Astrocyte (in vitro differentiated cells and primary cell): Measurements from ENCODE around the gene NXN. TPM values are rescaled to one million over a fixed set of nuclear protein-coding genes. Genes with fewer than 3 reads are reported as not detected.
"Not testable (repeated sequence)": the region's sequence is repeated elsewhere in the genome, so short reads cannot be mapped to it uniquely, and the experiment has no call there.

Source experiments
- DNase-seq: peaks from one replicate; pipeline ENCODE4 v3.0.0-alpha.2; 2010; ENCODE audit warnings: low read depth
- FAIRE-seq: peaks from 2 replicates; lab custom pipeline; 2011; peaks lifted over from hg19 to GRCh38; lab: Jason Lieb, UNC
- H2AFZ ChIP-seq: 2 replicates; pipeline ENCODE4 v1.6.0; 2012; ENCODE audit warnings: low read depth, low read length, inconsistent platforms
- H3K27ac ChIP-seq: 2 replicates; pipeline ENCODE4 v1.5.1; 2011; ENCODE audit warnings: low read depth, low read length, inconsistent platforms
- H3K27me3 ChIP-seq: 2 replicates; pipeline ENCODE4 v1.6.0; 2011; ENCODE audit warnings: low read length, inconsistent platforms; ENCODE audit not compliant: insufficient read depth
- H3K36me3 ChIP-seq: 2 replicates; pipeline ENCODE4 v1.5.1; 2011; ENCODE audit warnings: low read length, inconsistent platforms; ENCODE audit not compliant: insufficient read depth
- H3K4me1 ChIP-seq: 2 replicates; pipeline ENCODE4 v1.5.1; 2011; ENCODE audit warnings: low read length, inconsistent platforms; ENCODE audit not compliant: insufficient read depth
- H3K4me2 ChIP-seq: 2 replicates; pipeline ENCODE4 v1.6.0; 2012; ENCODE audit warnings: low read length, inconsistent platforms
- H3K4me3 ChIP-seq: 2 replicates; pipeline ENCODE4 v1.5.1; 2011; ENCODE audit warnings: low read depth, mild to moderate bottlenecking, low read length, inconsistent platforms; ENCODE audit not compliant: insufficient read depth
- H3K79me2 ChIP-seq: 2 replicates; pipeline ENCODE4 v1.6.0; 2012; ENCODE audit warnings: mild to moderate bottlenecking, low read length, inconsistent platforms; ENCODE audit not compliant: insufficient read depth
- H3K9ac ChIP-seq: 2 replicates; pipeline ENCODE4 v1.6.0; 2012; ENCODE audit warnings: mild to moderate bottlenecking, low read length, inconsistent platforms
- H3K9me3 ChIP-seq: 2 replicates; pipeline ENCODE4 v1.5.1; 2012; ENCODE audit warnings: low read depth, mild to moderate bottlenecking, low read length, inconsistent platforms; ENCODE audit not compliant: insufficient read depth
- H4K20me1 ChIP-seq: 2 replicates; pipeline ENCODE4 v1.6.0; 2012; ENCODE audit warnings: low read length, inconsistent platforms; ENCODE audit not compliant: insufficient read depth
- H3K27ac Mint-ChIP-seq: one replicate; pipeline ENCODE4 v1.8.0; 2021; ENCODE audit warnings: mild to moderate bottlenecking, mixed read lengths; ENCODE audit not compliant: unreplicated experiment
- H3K27me3 Mint-ChIP-seq: one replicate; pipeline ENCODE4 v1.8.0; 2021; ENCODE audit warnings: low read depth, mixed read lengths; ENCODE audit not compliant: unreplicated experiment
- H3K36me3 Mint-ChIP-seq: one replicate; pipeline ENCODE4 v1.8.0; 2021; ENCODE audit warnings: low read depth, mixed read lengths; ENCODE audit not compliant: unreplicated experiment
- H3K4me1 Mint-ChIP-seq: one replicate; pipeline ENCODE4 v1.8.0; 2021; ENCODE audit warnings: low read depth, mixed read lengths; ENCODE audit not compliant: unreplicated experiment
- H3K4me3 Mint-ChIP-seq: one replicate; pipeline ENCODE4 v1.8.0; 2021; ENCODE audit warnings: mild to moderate bottlenecking, moderate library complexity, mixed read lengths; ENCODE audit not compliant: unreplicated experiment
- H3K9me3 Mint-ChIP-seq: one replicate; pipeline ENCODE4 v1.8.0; 2021; ENCODE audit warnings: mild to moderate bottlenecking, mixed read lengths; ENCODE audit not compliant: unreplicated experiment
- CTCF ChIP-seq: IDR thresholded peaks from 2 replicates; pipeline ENCODE4 v1.5.1; 2011; ENCODE audit warnings: low read depth, mild to moderate bottlenecking, inconsistent platforms, low read length, moderate library complexity; ENCODE audit not compliant: insufficient read depth
- EZH2 ChIP-seq: IDR thresholded peaks from 2 replicates; pipeline ENCODE4 v1.6.1; 2012; ENCODE audit warnings: mild to moderate bottlenecking, low read length, inconsistent platforms; ENCODE audit not compliant: insufficient read depth
- total RNA-seq: library from RNA; stranded (reverse); gene quantifications from 2 replicates; pipeline ENCODE4 v1.2.1, GENCODE V29; 2021

NXN gene
- total RNA-seq, 1 donor from 2014 or later: 104 TPM

- DNase-seq (peak; percentile 58), FAIRE-seq (no peak)
- H3K27ac ChIP-seq: no peak overlapping the region
Observed at GRCh38 chr17:973053-973452, 6.5 kb downstream of the NXN start.

GRCh38 chr17:971861-972260 is 7.7 kb downstream of the NXN start:
- Histone ChIP-seq H4K20me1 (peaks cover 93% of the 10 kb centered on the region), H3K79me2 (peaks cover 97% of the 10 kb centered on the region), H3K4me1 (peaks cover 12% of the 10 kb centered on the region)
- not testable (repeated sequence) for H3K27me3 ChIP-seq, H3K27ac ChIP-seq, H2AFZ ChIP-seq, H3K4me3 ChIP-seq, H3K9ac ChIP-seq, H3K9me3 Mint-ChIP-seq, H3K27ac Mint-ChIP-seq, H3K27me3 Mint-ChIP-seq, FAIRE-seq, H3K9me3 ChIP-seq, H3K4me2 ChIP-seq, H3K4me3 Mint-ChIP-seq, DNase-seq, H3K36me3 ChIP-seq
- H3K4me1 Mint-ChIP-seq: peaks cover 37% of the 10 kb centered on the region
- H3K36me3 Mint-ChIP-seq: peaks cover 13% of the 10 kb centered on the region

More at GRCh38 chr17:973053-973452, 6.5 kb downstream of the NXN start:
- Histone ChIP-seq H3K4me2 (no peak overlapping the region), H2AFZ (no peak overlapping the region), H3K79me2 (peaks cover 97% of the 10 kb centered on the region), H3K9ac (no peak overlapping the region), H3K4me1 (peaks cover 22% of the 10 kb centered on the region), H3K36me3 (no peaks in the 10 kb centered on the region), H4K20me1 (peaks cover 93% of the 10 kb centered on the region), H3K9me3 (no peaks in the 10 kb centered on the region), H3K27me3 (no peaks in the 10 kb centered on the region), H3K4me3 (no peak overlapping the region)
- Mint-ChIP-seq H3K4me3 (peak overlapping the region; percentile 10), H3K36me3 (peaks cover 11% of the 10 kb centered on the region), H3K27me3 (no peaks in the 10 kb centered on the region), H3K4me1 (peaks cover 38% of the 10 kb centered on the region), H3K9me3 (no peaks in the 10 kb centered on the region), H3K27ac (peak overlapping the region; percentile 10)
- TF ChIP-seq CTCF (no peak), EZH2 (no peak)

GRCh38 chr17:970364-970763 is 9.2 kb downstream of the NXN start:
- Histone ChIP-seq H3K4me1 (peaks cover 11% of the 10 kb centered on the region), H4K20me1 (peaks cover 94% of the 10 kb centered on the region), H2AFZ (no peak overlapping the region), H3K9me3 (no peaks in the 10 kb centered on the region), H3K36me3 (no peaks in the 10 kb centered on the region), H3K27me3 (no peaks in the 10 kb centered on the region), H3K9ac (peak overlapping the region; percentile 36), H3K4me3 (no peak overlapping the region), H3K4me2 (peak overlapping the region; percentile 66), H3K79me2 (peaks cover 97% of the 10 kb centered on the region), H3K27ac (no peak overlapping the region)
- no peak for FAIRE-seq
- Mint-ChIP-seq H3K27ac (no peak overlapping the region), H3K36me3 (peaks cover 15% of the 10 kb centered on the region), H3K27me3 (no peaks in the 10 kb centered on the region), H3K4me1 (peaks cover 28% of the 10 kb centered on the region), H3K4me3 (no peak overlapping the region), H3K9me3 (no peaks in the 10 kb centered on the region)
- TF ChIP-seq CTCF (no peak), EZH2 (no peak)
- no peak for DNase-seq
